NCI-H2196 treated with DMSO at 0.1 percent for 48 hours (cell line): ENCODE measurements around the gene KSR1.
"Not testable (repeated sequence)": the region's sequence is repeated elsewhere in the genome, so short reads cannot be mapped to it uniquely, and the experiment has no call there.

ENCODE experiments used
- DNase-seq: peaks from one replicate; lab custom pipeline; 2025; ENCODE audit not compliant: unreplicated experiment; lab: John Stamatoyannopoulos, UW

The KSR1 gene

GRCh38 chr17:27425991-27426390 lies 30.3 kb upstream of the KSR1 start:
- DNase-seq = no peak

- DNase-seq = not testable (repeated sequence)
Measured at GRCh38 chr17:27426471-27426870, 29.8 kb upstream of the KSR1 start.

GRCh38 chr17:27427166-27427862 lies 28.9 kb upstream of the KSR1 start:
- not testable (repeated sequence) for DNase-seq

- no peak for DNase-seq
Measured at GRCh38 chr17:27428781-27429505, 27.3 kb upstream of the KSR1 start.

GRCh38 chr17:27429666-27430382 lies 26.4 kb upstream of the KSR1 start:
- DNase-seq = no peak

- no peak for DNase-seq
Measured at GRCh38 chr17:27430383-27430840, 25.8 kb upstream of the KSR1 start.

GRCh38 chr17:27430882-27431491 lies 25.3 kb upstream of the KSR1 start:
- DNase-seq = no peak

- no peak for DNase-seq
Measured at GRCh38 chr17:27433521-27433920, 22.7 kb upstream of the KSR1 start.

DNA sequence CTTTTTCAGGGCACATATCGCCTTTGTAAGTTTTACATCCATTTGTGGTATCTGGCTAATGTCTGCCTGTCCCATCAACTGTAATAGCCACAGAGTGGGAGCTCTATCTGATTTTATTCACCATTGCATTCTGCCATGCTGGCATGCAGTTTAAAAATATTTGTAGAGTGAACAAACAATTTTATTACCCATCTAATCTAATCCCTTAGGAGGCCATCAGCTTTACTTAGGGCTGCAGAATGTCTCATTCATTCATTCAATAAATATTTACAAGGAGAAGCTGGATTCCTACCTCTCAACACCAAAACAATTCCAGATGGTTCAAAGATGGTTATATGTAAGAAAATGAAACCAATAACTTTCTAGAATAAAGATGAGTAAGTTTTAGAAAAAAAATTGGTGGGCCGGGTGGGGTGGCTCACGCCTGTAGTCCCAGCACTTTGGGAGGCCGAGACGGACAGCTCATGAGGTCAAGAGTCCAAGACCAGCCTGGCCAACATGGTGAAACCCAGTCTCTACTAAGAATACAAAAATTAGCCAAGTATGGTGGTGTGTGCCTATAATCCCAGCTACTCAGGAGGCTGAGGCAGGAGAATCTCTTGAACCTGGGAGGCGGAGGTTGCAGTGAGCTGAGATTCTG lies 20.7 kb upstream of the KSR1 start:
- DNase-seq = not testable (repeated sequence)

- no peak for DNase-seq
Measured at GRCh38 chr17:27438348-27438998, 17.8 kb upstream of the KSR1 start.

GRCh38 chr17:27439342-27439741 lies 16.9 kb upstream of the KSR1 start:
- DNase-seq = no peak

DNA sequence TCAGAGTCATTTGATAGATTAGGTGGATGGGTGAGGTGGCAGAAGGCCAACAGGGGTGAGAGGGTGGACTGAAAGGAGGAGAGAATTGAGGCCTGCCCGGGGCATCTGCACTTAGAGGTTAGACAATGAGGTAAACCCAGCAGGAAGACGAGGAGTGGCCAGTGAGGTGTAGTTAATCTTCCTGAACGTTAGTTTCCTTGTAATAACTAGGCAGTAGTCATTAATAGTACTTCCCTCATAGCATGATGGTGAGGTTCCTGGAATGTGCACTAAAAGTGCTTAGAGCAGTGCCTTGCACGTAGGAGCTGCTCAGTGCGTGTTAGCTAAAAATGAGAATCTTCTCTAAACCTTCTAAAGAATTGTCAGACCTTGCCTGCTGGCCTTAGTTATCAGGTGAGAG lies 13.5 kb upstream of the KSR1 start:
- DNase-seq = no peak

GRCh38 chr17:27443491-27443890 lies 12.8 kb upstream of the KSR1 start:
- no peak for DNase-seq

DNA sequence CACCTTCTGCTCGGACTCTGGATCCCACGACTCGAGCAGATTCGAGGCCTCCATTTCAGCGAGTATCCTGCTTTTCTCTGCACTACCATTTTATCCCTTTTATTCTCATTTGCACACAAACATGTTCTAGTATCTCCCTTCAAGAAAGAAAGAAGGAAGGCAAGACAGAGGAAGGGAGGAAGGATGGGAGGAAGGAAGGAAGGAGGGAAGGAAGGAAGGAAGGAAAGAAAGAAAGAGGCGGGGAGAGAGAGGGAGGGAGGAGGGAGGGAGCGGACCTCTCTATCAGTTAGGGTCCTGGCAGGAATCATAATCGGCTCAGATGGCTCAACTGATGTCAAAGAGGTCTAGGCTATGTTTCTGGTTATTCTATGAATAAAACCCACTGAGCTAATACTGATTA lies 10.3 kb upstream of the KSR1 start:
- DNase-seq = no peak

GRCh38 chr17:27446569-27447301 lies 9.5 kb upstream of the KSR1 start:
- no peak for DNase-seq

GRCh38 chr17:27448534-27448933 lies 7.7 kb upstream of the KSR1 start:
- DNase-seq = not testable (repeated sequence)

DNA sequence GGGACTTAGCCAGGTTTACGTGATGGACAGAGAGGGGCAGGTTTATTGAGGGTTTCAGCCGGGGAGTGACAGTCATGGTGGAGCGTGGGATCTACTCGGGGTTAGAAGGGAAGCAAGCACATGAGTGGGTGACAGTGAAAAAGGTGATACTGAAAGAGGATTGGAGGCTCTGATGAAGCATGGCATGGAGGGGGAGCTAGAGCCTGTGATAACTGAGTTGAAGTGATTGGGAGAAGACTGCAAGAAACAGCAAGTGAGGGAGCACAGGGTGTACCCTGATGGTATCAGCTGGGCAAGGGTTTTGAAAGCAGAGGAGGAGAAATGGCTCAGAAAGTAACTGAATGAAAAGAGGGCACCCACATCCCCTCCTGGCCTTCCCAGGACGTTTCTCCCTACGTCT lies 6.7 kb upstream of the KSR1 start:
- DNase-seq = no peak

DNA sequence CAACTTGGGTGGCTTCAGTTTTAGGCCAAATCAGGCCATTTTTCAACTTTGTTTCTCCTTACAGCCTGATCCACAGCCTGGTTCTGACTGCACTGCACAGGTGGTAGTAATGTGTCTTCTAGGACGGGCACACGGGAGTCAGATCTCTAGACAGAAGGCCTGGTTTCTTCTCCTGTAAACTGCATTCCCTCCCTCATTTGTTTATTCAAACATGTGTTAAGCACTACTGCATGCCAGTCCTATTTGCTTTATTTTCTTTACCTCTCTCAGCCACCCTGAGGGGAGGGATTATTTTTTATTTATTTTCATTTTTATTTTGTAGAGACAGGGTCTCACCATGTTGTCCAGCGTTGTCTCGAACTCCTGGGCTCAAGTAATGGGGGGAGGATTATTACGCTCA lies 6.3 kb upstream of the KSR1 start:
- no peak for DNase-seq

DNA sequence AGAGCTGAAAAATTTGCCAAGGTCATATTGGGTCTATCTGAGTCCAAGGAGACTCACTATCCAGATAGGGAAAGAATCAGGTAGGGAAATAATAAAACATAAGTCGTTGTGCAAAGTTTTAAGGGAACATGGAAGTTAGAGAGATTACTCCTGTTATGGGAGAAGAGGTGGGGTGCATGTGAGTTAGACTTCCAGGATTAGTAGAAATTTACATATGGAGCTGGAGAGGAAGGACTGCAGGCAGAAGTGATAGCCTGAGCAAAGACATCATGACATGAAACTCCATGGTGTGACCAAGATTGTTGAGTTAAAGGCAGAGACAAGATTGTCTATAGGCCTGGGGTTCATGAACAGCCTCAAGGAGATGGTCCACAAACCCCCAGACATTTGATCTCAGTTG lies 5.8 kb upstream of the KSR1 start:
- no peak for DNase-seq

DNA sequence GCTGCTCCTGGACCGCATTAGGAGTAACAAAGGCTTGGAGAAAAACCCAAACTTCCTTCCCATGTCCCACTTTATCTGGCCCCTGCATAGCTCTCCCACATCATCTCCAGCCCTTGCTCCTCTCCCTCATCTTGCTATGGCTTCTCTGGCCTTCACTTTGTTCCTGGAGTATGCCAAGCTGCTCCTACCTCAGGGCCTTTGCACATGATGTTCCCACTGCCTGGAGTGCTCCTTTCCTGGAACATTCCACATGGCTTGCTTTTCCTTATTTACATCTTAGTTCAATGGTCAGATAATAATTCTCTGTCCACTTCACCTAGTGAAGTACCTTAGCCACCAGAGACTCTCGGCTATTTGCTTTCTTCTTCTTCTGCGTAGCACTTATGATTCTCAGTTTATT lies 4.3 kb upstream of the KSR1 start:
- no peak for DNase-seq
